Central memory CD8-positive, alpha-beta T cell (primary cell): ENCODE results near the gene XK.

Source experiments
- ATAC-seq: fragments of 150-1000 bp; cut with Tn5 transposase; replicated peaks from 2 replicates; pipeline ENCODE4 v1.10.0; 2022; ENCODE audit warnings: mild to moderate bottlenecking, moderate FRiP score, moderate number of reproducible peaks; ENCODE audit not compliant: poor library complexity, severe bottlenecking; ENCODE audit errors: extremely low read depth
- DNase-seq, 2 donors: peaks; one replicate each; pipeline ENCODE4 v3.0.0; 2021; ENCODE audit warnings: low spot score in 2 of 2
- H3K27ac Mint-ChIP-seq: one replicate; pipeline ENCODE4 v1.8.0; 2022; ENCODE audit warnings: low read depth, mild to moderate bottlenecking, moderate library complexity, mixed read lengths
- H3K27me3 Mint-ChIP-seq: one replicate; pipeline ENCODE4 v1.8.0; 2022; ENCODE audit warnings: mixed read lengths
- H3K36me3 Mint-ChIP-seq: one replicate; pipeline ENCODE4 v1.8.0; 2022; ENCODE audit warnings: mild to moderate bottlenecking, moderate library complexity, mixed read lengths; ENCODE audit not compliant: insufficient read depth
- H3K4me1 Mint-ChIP-seq: one replicate; pipeline ENCODE4 v1.8.0; 2022; ENCODE audit warnings: mixed read lengths
- H3K4me3 Mint-ChIP-seq: one replicate; pipeline ENCODE4 v1.8.0; 2022; ENCODE audit warnings: mild to moderate bottlenecking, moderate library complexity, mixed read lengths
- H3K9me3 Mint-ChIP-seq: one replicate; pipeline ENCODE4 v1.8.0; 2022; ENCODE audit warnings: mixed read lengths

Gene XK

GRCh38 chrX:37659047-37659446, 26.5 kb upstream of the XK start:
- H3K4me1 Mint-ChIP-seq: no peaks in the 10 kb centered on the region
- no peak for ATAC-seq
- no peak overlapping the region for H3K4me3 Mint-ChIP-seq
- H3K27ac Mint-ChIP-seq: no peak overlapping the region
- no peak for DNase-seq
- H3K9me3 Mint-ChIP-seq: no peaks in the 10 kb centered on the region
- no peaks in the 10 kb centered on the region for H3K27me3 Mint-ChIP-seq
- H3K36me3 Mint-ChIP-seq: no peaks in the 10 kb centered on the region

GRCh38 chrX:37662181-37662580, 23.4 kb upstream of the XK start:
- ATAC-seq (no peak), DNase-seq (no peak)
- no peak overlapping the region for H3K4me3 Mint-ChIP-seq
- H3K27me3 Mint-ChIP-seq: no peaks in the 10 kb centered on the region
- H3K27ac Mint-ChIP-seq: no peak overlapping the region
- no peaks in the 10 kb centered on the region for H3K9me3 Mint-ChIP-seq
- peaks cover 3% of the 10 kb centered on the region for H3K36me3 Mint-ChIP-seq
- H3K4me1 Mint-ChIP-seq: no peaks in the 10 kb centered on the region

GRCh38 chrX:37666516-37666915, 19.1 kb upstream of the XK start:
- no peak for DNase-seq
- H3K27me3 Mint-ChIP-seq: no peaks in the 10 kb centered on the region
- no peaks in the 10 kb centered on the region for H3K9me3 Mint-ChIP-seq

DNA sequence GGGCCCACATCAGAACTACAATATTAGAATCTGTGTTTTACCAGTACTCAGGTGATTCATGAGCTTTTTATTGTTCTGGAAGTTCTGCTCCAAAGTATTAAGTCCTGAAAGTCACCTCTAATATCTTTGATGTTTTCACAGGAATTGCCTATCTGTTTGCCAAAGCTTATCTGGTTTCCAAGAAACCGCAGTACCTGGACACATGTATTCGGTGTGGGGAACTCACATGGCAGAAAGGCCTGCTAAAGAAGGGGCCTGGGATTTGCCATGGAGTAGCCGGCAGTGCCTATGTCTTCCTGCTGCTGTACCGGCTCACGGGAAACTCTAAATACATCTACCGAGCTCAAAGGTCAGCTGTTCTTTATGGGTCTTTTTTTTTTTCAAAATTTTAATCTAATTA, 18.4 kb upstream of the XK start:
- no peak overlapping the region for H3K27ac Mint-ChIP-seq
- DNase-seq (no peak), ATAC-seq (no peak)
- no peaks in the 10 kb centered on the region for H3K9me3 Mint-ChIP-seq
- H3K27me3 Mint-ChIP-seq: no peaks in the 10 kb centered on the region
- H3K4me3 Mint-ChIP-seq: no peak overlapping the region
- peaks cover 3% of the 10 kb centered on the region for H3K36me3 Mint-ChIP-seq
- H3K4me1 Mint-ChIP-seq: no peaks in the 10 kb centered on the region

More at GRCh38 chrX:37666516-37666915, 19.1 kb upstream of the XK start:
- no peak overlapping the region for H3K27ac Mint-ChIP-seq
- H3K36me3 Mint-ChIP-seq: peaks cover 3% of the 10 kb centered on the region
- no peak overlapping the region for H3K4me3 Mint-ChIP-seq
- ATAC-seq: no peak
- no peaks in the 10 kb centered on the region for H3K4me1 Mint-ChIP-seq

DNA sequence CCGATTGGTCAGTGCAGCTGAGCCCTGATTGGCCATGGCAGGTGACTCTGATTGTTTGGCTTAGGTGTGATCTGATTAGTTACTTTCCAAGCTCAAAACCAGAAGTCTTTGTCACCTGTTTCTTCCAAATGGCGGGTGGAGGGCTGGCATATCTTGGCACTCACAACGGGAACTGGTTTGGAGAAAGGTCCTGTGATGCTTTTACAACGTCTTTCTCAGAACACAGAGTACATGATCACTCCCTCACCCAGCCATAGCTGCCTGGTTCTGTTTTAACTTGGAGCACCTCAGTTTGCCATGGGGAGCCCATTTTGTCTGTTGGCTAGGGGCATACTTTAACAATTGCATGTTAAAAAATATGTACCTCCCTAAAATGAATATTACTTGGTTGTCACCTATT, 13.0 kb upstream of the XK start:
- Mint-ChIP-seq H3K36me3 (no peaks in the 10 kb centered on the region), H3K27me3 (no peaks in the 10 kb centered on the region), H3K4me1 (no peaks in the 10 kb centered on the region), H3K4me3 (no peak overlapping the region), H3K9me3 (no peaks in the 10 kb centered on the region), H3K27ac (no peak overlapping the region)
- no peak for DNase-seq
- no peak for ATAC-seq

DNA sequence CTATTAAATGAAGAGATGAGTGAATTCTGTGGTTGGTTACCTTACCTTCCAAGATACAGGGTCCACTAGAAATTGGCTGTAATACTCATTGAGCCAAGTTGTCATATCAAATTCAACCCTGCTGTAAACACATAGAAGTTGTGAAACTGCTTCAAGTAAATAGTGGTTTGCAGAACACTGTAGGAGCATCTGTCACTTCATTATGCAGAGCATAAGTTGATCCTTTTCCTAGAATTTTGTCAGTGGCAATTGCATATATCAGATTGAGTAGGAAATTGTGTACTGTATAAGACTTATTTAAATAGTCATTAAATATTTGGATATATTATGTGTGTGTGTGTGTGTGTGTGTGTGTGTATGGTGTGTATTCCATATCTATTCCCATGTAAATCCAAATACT, 8.8 kb upstream of the XK start:
- Mint-ChIP-seq H3K27ac (no peak overlapping the region), H3K4me1 (no peaks in the 10 kb centered on the region), H3K9me3 (no peaks in the 10 kb centered on the region), H3K36me3 (peaks cover 2% of the 10 kb centered on the region), H3K4me3 (no peak overlapping the region), H3K27me3 (no peaks in the 10 kb centered on the region)
- ATAC-seq: no peak
- no peak for DNase-seq

- ATAC-seq: no peak
- no peak for DNase-seq
- Mint-ChIP-seq H3K27me3 (no peaks in the 10 kb centered on the region), H3K9me3 (no peaks in the 10 kb centered on the region), H3K36me3 (peaks cover 2% of the 10 kb centered on the region), H3K4me1 (no peaks in the 10 kb centered on the region), H3K27ac (no peak overlapping the region), H3K4me3 (no peak overlapping the region)
These were observed 8.3 kb upstream of the XK start for GRCh38 chrX:37677243-37677642.

DNA sequence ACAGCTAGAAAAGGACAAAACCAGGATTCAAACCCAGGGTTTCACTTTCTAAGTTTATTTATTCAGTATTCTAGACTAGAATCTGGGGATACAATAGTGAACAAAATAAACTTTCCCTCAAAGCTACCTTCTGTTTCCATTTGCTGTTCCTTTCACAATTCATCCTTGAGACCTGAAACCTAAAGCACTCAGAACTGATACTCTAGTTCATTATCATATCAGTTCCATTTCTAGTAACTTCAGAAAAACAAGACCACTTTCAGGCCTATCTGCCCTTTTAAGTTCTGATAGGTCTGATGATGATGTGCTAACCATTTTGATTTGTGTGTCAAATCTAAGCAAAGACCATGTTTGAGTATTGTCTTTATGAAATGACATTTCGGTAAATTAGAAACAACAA, 7.8 kb upstream of the XK start:
- H3K9me3 Mint-ChIP-seq: no peaks in the 10 kb centered on the region
- H3K4me3 Mint-ChIP-seq: no peak overlapping the region
- no peak overlapping the region for H3K27ac Mint-ChIP-seq
- H3K27me3 Mint-ChIP-seq: no peaks in the 10 kb centered on the region
- ATAC-seq (no peak), DNase-seq (no peak)
- no peaks in the 10 kb centered on the region for H3K4me1 Mint-ChIP-seq
- peaks cover 2% of the 10 kb centered on the region for H3K36me3 Mint-ChIP-seq

GRCh38 chrX:37678574-37678973, 7.0 kb upstream of the XK start:
- no peak for ATAC-seq

GRCh38 chrX:37679230-37679629, 6.4 kb upstream of the XK start:
- Mint-ChIP-seq H3K36me3 (peaks cover 2% of the 10 kb centered on the region), H3K4me3 (no peak overlapping the region), H3K27me3 (no peaks in the 10 kb centered on the region), H3K27ac (no peak overlapping the region), H3K4me1 (no peaks in the 10 kb centered on the region), H3K9me3 (no peaks in the 10 kb centered on the region)
- no peak for DNase-seq
- no peak for ATAC-seq

More at GRCh38 chrX:37678574-37678973, 7.0 kb upstream of the XK start:
- Mint-ChIP-seq H3K9me3 (no peaks in the 10 kb centered on the region), H3K4me3 (no peak overlapping the region), H3K27me3 (no peaks in the 10 kb centered on the region), H3K4me1 (no peaks in the 10 kb centered on the region), H3K36me3 (peaks cover 2% of the 10 kb centered on the region), H3K27ac (no peak overlapping the region)
- DNase-seq: no peak

DNA sequence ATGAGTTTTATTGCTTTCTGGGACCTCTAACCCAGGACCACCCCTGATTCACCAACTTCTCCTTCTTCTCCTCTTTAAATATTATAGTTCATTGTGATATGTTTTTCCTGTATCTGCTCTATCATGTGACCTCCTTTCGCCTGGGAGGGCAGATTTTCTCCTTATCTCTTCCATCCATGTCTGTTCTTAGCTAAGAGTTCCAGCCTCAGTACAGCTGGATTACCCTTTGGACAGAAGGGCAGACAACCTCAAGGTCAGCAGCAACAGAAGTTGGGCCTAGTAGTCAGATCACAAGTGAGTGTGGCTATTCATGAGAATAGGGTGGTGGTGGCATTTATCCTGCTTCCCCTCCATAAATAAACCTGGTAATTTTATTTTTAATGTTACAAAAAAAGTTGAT, 5.7 kb upstream of the XK start:
- H3K4me1 Mint-ChIP-seq: no peaks in the 10 kb centered on the region
- H3K27me3 Mint-ChIP-seq: no peaks in the 10 kb centered on the region
- H3K9me3 Mint-ChIP-seq: no peaks in the 10 kb centered on the region
- H3K36me3 Mint-ChIP-seq: peaks cover 2% of the 10 kb centered on the region
- H3K27ac Mint-ChIP-seq: no peak overlapping the region
- ATAC-seq: no peak
- no peak for DNase-seq
- H3K4me3 Mint-ChIP-seq: no peak overlapping the region

DNA sequence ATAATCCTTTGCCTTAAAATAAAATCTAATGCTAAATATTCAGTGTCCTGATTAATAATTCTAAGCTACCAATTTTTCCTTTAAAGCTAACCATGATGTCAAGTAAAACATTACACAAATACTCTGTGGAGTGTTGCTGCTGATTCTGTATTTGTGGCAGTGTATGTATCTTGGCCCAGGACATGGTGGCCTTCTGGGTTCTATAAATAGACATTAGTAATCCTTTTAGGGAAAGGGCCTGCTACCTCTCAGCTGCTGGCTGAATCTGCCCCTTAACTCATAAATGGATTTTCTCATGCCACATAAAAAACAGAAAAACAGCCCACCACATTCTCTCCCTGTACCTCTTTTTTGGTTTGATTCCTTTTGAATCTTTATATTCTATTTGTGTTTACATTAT, 1.2 kb upstream of the XK start:
- Mint-ChIP-seq H3K36me3 (no peaks in the 10 kb centered on the region), H3K27ac (no peak overlapping the region), H3K27me3 (no peaks in the 10 kb centered on the region), H3K4me1 (no peaks in the 10 kb centered on the region), H3K4me3 (no peak overlapping the region), H3K9me3 (no peaks in the 10 kb centered on the region)
- DNase-seq: no peak
- ATAC-seq: no peak

DNA sequence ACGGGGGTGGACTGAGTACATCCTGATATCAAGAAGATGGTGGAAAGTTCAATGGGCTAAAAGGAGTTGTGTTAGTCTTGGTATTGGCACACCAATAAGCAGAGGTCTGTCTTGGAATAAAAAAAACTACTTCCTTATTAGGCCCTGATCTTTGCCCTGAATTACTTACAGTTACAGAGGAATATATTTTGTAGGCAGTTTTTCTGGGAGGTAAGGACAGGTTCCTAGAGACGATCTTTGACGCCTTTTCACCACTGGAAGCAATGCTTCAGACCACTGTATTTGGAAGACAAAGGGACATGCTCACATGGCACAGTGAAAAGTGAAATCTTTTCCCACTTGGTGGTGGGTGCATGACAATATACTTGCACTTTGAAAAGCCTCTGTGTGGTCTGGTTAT, 618 bp upstream of the XK start:
- DNase-seq: no peak
- Mint-ChIP-seq H3K4me3 (peak overlapping the region; percentile 32), H3K4me1 (no peaks in the 10 kb centered on the region), H3K27me3 (no peaks in the 10 kb centered on the region), H3K36me3 (no peaks in the 10 kb centered on the region), H3K9me3 (no peaks in the 10 kb centered on the region), H3K27ac (no peak overlapping the region)
- no peak for ATAC-seq

GRCh38 chrX:37686369-37686995, 891 bp downstream of the XK start:
- no peak overlapping the region for H3K27ac Mint-ChIP-seq
- no peaks in the 10 kb centered on the region for H3K4me1 Mint-ChIP-seq
- H3K27me3 Mint-ChIP-seq: no peaks in the 10 kb centered on the region
- H3K36me3 Mint-ChIP-seq: no peaks in the 10 kb centered on the region
- no peaks in the 10 kb centered on the region for H3K9me3 Mint-ChIP-seq
- ATAC-seq (no peak), DNase-seq (no peak)
- peak overlapping the region; percentile 64 for H3K4me3 Mint-ChIP-seq
